Endothelial cell (in vitro differentiated cells): Measurements from ENCODE around the gene CAMTA1. TPM values are rescaled to one million over a fixed set of nuclear protein-coding genes. Genes with fewer than 3 reads are reported as not detected.

Experiments
- DNase-seq: peaks from one replicate; pipeline ENCODE4 v3.0.0; 2021; ENCODE audit warnings: low spot score
- H3K27ac Mint-ChIP-seq: one replicate; pipeline ENCODE4 v1.8.0; 2021; ENCODE audit warnings: mixed read lengths, inconsistent platforms; ENCODE audit not compliant: unreplicated experiment
- H3K27me3 Mint-ChIP-seq: one replicate; pipeline ENCODE4 v1.8.0; 2021; ENCODE audit warnings: mild to moderate bottlenecking, moderate library complexity, mixed read lengths, inconsistent platforms; ENCODE audit not compliant: unreplicated experiment
- H3K36me3 Mint-ChIP-seq: one replicate; pipeline ENCODE4 v1.8.0; 2021; ENCODE audit warnings: mild to moderate bottlenecking, low read depth, mixed read lengths, inconsistent platforms; ENCODE audit not compliant: unreplicated experiment
- H3K4me1 Mint-ChIP-seq: one replicate; pipeline ENCODE4 v1.8.0; 2021; ENCODE audit warnings: mild to moderate bottlenecking, mixed read lengths, inconsistent platforms; ENCODE audit not compliant: unreplicated experiment
- H3K4me3 Mint-ChIP-seq: one replicate; pipeline ENCODE4 v1.8.0; 2021; ENCODE audit warnings: mild to moderate bottlenecking, mixed read lengths, inconsistent platforms; ENCODE audit not compliant: unreplicated experiment
- H3K9me3 Mint-ChIP-seq: one replicate; pipeline ENCODE4 v1.8.0; 2021; ENCODE audit warnings: mixed read lengths, inconsistent platforms; ENCODE audit not compliant: unreplicated experiment
- total RNA-seq: library from RNA; stranded (reverse); fragmentation: NEBNext Ultra II Directional; extraction: Animal tissue kit (Norgen Biotek cat#: 25700); gene quantifications from one replicate; pipeline ENCODE4 v1.2.1, GENCODE V29; 2021; ENCODE audit not compliant: unreplicated experiment
- TF ChIP-seq, protein P1 (sequence below): fragments of 200-600 bp; sonication (generic); IDR thresholded peaks from one replicate; pipeline ENCODE4 v1.5.0; 2021; ENCODE audit warnings: antibody characterized with exemption; ENCODE audit not compliant: unreplicated experiment

Gene CAMTA1
- total RNA-seq, 1 donor from 2014 or later, result 87.3 TPM

DNA sequence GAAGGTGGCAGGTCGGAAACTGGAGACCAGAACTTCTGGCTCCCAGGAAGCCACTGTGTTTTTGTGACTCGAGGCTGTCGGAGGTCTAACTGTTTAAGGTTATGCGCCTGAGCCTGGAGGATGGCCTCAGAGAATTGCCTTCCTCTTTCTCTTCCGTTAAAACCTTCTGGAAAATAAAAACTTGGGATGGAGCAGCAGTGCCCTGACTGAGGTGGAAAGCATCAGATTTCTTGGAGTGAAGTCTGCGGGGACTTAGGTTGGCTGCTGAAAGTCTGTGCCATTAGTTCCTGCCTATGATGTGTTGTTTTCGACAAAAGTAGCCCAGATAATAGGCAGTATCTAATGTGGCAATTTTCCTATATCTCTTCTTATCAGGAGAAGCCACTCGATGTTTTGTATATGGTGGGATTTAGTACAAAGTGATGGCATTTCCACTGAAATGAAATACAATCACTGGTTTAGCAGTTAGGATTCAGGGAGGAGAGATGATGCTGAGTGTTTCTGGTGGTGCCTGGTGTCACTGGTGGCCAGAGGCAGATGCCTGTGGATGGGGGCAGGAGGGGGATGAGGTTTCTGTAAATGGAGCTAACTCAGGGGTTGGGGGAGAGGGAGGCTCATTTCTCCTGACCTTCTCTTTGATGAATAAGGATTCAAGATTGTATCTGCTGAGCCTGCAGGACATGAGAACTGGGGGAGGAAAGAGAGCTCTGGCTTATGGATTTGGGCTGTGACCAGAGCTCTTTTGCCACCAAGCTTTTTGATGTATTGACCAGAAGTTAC lies 150.8 kb downstream of the CAMTA1 start:
- H3K4me3 Mint-ChIP-seq, result no peak overlapping the region
- DNase-seq, result no peak

DNA sequence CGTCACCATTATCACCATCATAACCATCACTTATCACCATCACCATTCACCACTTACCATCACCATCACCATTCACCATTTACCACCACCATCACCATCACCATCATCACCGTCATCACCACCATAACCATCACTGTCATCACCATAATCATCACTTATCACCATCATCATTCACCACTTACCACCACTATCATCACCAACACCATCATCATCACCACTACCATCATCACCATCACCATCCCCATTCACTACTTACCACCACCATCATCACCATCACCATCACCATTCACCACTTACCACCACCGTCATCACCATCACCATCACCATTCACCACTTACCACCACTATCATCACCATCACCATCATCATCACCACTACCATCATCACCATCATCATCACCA lies 151.8 kb downstream of the CAMTA1 start:
- Mint-ChIP-seq H3K36me3 (no peaks in the 10 kb centered on the region), H3K4me3 (no peak overlapping the region), H3K27me3 (peaks cover 8% of the 10 kb centered on the region), H3K9me3 (no peaks in the 10 kb centered on the region), H3K27ac (no peak overlapping the region), H3K4me1 (peaks cover 17% of the 10 kb centered on the region)
- TF ChIP-seq, protein P1, sequence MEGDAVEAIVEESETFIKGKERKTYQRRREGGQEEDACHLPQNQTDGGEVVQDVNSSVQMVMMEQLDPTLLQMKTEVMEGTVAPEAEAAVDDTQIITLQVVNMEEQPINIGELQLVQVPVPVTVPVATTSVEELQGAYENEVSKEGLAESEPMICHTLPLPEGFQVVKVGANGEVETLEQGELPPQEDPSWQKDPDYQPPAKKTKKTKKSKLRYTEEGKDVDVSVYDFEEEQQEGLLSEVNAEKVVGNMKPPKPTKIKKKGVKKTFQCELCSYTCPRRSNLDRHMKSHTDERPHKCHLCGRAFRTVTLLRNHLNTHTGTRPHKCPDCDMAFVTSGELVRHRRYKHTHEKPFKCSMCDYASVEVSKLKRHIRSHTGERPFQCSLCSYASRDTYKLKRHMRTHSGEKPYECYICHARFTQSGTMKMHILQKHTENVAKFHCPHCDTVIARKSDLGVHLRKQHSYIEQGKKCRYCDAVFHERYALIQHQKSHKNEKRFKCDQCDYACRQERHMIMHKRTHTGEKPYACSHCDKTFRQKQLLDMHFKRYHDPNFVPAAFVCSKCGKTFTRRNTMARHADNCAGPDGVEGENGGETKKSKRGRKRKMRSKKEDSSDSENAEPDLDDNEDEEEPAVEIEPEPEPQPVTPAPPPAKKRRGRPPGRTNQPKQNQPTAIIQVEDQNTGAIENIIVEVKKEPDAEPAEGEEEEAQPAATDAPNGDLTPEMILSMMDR, result no peak
- DNase-seq, result no peak

More for the DNA sequence above, 150.8 kb downstream of the CAMTA1 start:
- TF ChIP-seq, protein P1, result no peak
- peaks cover 19% of the 10 kb centered on the region for H3K4me1 Mint-ChIP-seq
- H3K27me3 Mint-ChIP-seq, result peaks cover 8% of the 10 kb centered on the region
- no peaks in the 10 kb centered on the region for H3K9me3 Mint-ChIP-seq
- no peak overlapping the region for H3K27ac Mint-ChIP-seq
- no peaks in the 10 kb centered on the region for H3K36me3 Mint-ChIP-seq

DNA sequence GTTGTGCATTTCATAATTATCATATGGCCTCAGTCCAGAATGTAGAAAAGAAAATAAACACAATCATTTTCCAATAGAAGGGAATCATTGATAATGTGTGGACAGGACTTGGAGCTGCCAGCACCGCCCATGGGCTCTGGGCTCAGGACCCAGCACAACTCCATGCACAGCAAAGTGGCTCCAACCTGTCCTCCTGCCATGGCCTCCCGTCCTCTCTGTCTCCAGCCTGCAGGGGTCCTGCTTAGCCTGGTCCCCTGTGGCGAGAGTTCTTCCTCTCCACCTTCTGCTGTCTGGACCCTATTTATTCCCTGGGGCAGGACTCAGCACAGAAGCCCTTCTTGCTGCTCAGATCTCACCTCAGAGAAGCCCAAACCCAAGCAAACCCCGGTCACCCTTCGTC lies 154.1 kb downstream of the CAMTA1 start:
- Mint-ChIP-seq H3K9me3 (no peaks in the 10 kb centered on the region), H3K4me1 (peaks cover 14% of the 10 kb centered on the region), H3K4me3 (no peak overlapping the region)

DNA sequence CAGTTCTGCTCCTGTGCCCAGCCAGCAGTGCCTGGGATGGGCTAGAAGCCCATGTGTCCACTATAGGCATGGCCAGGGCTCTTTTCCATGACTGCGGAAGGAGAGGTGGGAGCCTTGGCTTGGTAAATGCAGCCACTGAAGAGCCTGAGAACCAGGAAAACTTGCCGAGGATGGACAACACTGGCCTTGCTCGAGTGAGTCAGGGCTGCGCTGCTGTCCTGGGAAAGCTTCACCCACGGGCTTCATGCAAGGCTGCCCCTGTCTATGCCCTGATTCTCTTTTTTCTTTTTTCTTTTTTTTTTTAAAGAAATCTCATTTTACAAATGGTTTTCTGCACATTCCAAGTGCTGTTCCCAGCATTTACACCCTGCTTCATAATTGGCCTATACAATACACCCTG lies 156.5 kb downstream of the CAMTA1 start:
- H3K36me3 Mint-ChIP-seq, result no peaks in the 10 kb centered on the region
- H3K27ac Mint-ChIP-seq, result no peak overlapping the region

More for the DNA sequence above, 154.1 kb downstream of the CAMTA1 start:
- Mint-ChIP-seq H3K36me3 (no peaks in the 10 kb centered on the region), H3K27me3 (peaks cover 8% of the 10 kb centered on the region), H3K27ac (no peak overlapping the region)
- TF ChIP-seq, protein P1, result no peak
- DNase-seq, result no peak

DNA sequence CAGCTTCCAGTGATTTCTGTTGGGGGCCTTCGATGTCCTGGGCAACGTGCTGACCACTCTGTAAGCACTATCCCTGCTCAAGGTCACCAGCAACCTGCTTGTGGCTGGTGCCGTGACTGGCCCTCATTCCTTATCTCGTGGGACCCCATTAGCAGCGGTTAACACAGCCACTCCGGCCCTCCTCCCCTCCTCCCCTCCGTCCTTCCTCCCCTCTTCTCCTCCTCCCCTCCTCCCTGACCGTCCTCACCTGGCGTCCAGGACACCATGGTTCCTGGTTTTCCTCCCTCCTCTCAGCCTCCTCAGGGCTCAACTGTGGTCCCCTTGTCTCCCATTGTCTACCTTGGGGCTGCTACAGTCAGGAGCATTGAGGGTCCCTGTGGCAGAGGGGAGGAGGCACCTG lies 157.7 kb downstream of the CAMTA1 start:
- Mint-ChIP-seq H3K27me3 (peaks cover 7% of the 10 kb centered on the region), H3K9me3 (no peaks in the 10 kb centered on the region), H3K36me3 (no peaks in the 10 kb centered on the region), H3K27ac (no peak overlapping the region), H3K4me3 (no peak overlapping the region), H3K4me1 (peaks cover 4% of the 10 kb centered on the region)
- DNase-seq, result no peak
- TF ChIP-seq, protein P1, result no peak

More for the DNA sequence above, 156.5 kb downstream of the CAMTA1 start:
- H3K9me3 Mint-ChIP-seq, result no peaks in the 10 kb centered on the region
- TF ChIP-seq, protein P1, result no peak
- no peak overlapping the region for H3K4me3 Mint-ChIP-seq
- no peak for DNase-seq
- H3K27me3 Mint-ChIP-seq, result peaks cover 7% of the 10 kb centered on the region
- peaks cover 4% of the 10 kb centered on the region for H3K4me1 Mint-ChIP-seq
